Inflammatory macrophage treated with lipopolysaccharide for 1 hour (primary cell): Measurements from ENCODE around the gene KLF8.

Experiments
- DNase-seq, 2 donors: peaks; one replicate each; pipeline ENCODE4 v3.0.0-alpha.2; 2020 to 2022

The KLF8 gene

DNA sequence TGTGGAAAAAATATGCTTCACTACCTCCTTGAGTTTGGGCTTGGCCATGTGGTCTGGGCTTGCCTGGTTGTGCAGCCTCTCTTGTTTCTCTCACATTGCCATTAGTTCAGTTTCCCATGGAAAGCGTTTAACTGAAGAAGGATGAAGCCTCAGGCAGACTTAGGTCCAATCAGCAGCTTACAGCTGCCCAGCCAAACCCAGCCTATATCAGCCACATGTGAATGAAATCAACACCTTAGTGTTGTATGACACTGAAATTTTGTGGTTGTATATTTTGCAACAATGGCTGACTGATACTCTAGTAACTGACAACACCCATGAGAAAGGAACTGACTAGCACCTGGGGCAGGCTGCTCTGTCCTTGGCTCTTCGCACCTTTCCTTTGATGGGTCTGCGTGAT is 81.2 kb downstream of the KLF8 start:
- DNase-seq = no peak

GRCh38 chrX:56314334-56314733 is 82.2 kb downstream of the KLF8 start:
- DNase-seq = no peak

DNA sequence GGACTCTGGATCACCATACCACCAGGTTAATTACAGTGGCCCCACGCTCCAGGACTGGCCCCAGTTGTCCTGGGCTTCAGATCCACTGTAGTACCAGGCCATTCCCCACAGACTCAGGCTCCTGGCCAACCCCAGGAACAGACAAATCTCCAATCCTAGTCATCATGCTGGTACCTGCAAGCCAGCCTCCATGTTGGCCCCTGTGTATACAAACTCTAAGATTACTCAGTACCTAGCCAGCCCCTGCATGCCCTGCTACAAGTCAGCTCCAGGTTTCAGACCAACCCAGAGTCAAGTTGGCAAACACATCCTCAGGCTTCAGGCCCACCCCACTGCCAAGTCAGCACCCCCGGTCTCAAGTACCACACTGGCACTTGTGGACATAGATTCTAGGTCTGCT is 85.9 kb downstream of the KLF8 start:
- DNase-seq = no peak

GRCh38 chrX:56319165-56319564 is 87.0 kb downstream of the KLF8 start:
- DNase-seq = no peak
